HG02973 (cell line): ENCODE results near the gene BCL11A.

Source experiments
- ATAC-seq: cut with Tn5 transposase; IDR thresholded peaks from one replicate; pipeline ENCODE4 v1.9.1; 2021; ENCODE audit warnings: moderate library complexity; ENCODE audit not compliant: unreplicated experiment

BCL11A gene

GRCh38 chr2:60411295-60411694 lies 142.2 kb downstream of the BCL11A start:
- no peak for ATAC-seq

- no peak for ATAC-seq
Observed at GRCh38 chr2:60410456-60411146, 142.9 kb downstream of the BCL11A start.

- ATAC-seq = no peak
Observed at GRCh38 chr2:60409531-60409871, 144.0 kb downstream of the BCL11A start.

DNA sequence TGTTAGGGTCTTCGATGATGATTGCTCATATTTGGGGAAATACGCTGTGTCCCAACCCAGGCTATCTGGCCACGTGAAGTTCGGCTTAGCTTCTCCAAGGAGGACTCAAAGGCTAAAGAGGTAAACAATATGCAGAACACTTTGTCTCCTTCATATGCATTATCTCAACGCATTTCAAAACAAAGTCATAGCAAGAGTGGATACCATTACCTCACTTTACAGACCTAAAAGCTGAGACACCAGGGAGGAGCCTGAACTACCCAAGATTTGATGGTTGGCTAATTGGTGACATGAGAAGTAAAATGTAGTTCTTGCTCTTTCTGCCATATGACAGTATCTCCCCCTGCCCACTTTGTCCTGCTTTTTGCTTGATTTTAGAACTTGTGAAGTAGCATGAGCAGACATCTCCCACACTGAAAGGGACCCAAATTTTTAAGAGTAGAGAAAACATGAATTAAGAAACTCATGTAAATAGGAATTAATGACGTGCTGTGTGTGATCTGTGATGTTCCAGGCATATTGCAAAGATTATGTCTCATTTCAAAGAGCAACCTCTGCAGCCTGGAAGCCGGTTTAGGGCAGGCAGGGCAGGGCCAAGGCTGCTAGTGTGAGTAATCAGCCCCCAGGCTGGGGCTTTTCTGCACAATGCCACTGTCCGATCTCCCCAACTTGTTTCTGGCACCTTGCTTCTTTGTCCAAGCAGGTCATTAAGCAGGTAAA lies 144.5 kb downstream of the BCL11A start:
- no peak for ATAC-seq

DNA sequence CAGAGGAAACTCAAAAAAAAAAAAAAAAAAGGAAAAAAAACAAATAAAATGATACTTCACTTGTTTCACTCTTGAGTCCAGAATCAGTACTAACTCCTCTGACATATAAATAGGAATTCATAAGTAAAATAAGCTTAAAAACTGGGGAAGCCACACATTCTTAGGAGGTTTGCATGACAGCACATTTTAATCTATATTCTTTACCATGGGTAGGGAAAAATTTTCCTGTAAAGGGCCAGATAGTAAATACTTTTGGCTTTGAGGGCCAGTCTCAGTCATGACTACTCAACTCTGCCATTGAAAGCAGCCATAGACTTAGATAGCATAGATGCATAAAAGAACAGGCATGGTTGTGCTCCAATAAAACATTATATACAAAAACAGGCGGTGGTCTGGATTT lies 145.2 kb downstream of the BCL11A start:
- ATAC-seq = no peak

DNA sequence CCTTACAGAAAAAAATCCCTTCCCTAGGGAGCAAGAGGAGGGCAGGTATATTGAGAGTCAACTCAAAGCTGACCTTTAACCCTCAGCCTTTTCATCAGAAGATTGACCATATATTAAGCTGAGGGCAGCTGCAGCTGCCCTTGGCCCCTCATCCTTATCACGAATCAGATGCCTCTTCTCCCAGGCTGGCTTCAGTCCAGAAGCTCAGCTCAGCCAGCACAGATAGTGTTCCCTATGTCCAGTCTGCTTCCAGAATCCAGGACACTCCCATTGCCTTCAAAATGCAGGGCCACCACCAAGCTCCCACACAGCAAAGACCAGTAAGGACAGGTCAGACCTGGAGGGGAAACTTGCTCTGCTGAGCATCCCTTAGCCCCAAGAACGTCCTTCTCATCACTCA lies 146.1 kb downstream of the BCL11A start:
- ATAC-seq = no peak

- no peak for ATAC-seq
Observed at GRCh38 chr2:60406192-60406591, 147.3 kb downstream of the BCL11A start.

DNA sequence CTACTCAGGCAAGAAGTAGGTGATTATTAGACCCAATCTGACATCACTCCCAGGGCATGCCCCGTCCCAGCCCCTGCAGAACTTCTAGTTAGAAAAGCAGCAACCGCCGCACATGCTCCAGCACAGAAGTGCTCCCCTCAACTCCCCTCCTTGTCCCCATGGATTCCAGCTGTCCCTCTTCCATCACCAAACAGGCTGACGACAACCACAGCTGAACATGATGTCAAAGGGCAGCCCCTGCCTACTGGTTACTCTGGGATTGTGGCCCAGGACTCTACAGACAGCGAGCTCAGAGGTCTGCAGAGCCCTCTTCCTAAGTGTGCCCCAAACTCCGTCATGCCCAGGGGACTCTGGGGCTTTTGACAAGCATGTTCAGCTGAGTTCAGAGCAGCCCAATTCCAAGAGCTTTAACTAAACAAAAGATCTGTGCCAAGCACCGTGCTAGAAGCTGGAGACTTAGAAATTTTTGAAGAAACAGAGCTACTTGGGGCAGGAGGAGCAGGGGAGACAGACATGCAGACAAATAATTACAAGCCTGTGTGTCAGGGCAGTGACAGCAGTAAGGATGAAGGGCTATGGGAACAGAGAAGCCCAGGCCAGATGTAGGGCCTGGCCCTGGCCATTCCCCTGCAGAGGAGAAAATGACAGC lies 148.1 kb downstream of the BCL11A start:
- no peak for ATAC-seq
